NCI-H526 treated with DMSO at 0.1 percent for 48 hours (cell line): ENCODE data around the gene ASB2.

Experiments
- DNase-seq: peaks from one replicate; lab custom pipeline; 2025; lab: John Stamatoyannopoulos, UW

ASB2 gene

DNA sequence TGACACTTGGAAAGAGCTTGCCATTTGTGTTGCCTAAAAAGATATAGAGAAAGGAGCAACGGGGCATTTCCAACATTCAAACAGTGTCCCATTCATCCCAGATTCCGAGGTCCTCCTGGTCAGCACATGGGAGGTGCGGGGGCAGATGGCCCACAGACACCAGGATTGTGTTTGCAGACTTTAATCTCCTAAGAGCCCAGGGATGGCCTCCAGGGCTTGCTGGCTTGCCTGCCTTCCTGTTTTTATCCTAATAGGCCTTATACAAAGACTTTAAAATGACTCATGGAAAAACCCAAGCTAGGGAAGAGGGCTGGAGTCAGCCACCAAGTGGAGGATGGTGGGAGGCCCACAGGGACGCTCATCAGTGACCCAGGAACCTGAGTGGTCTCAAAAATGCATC is 70.7 kb downstream of the ASB2 start:
- DNase-seq: no peak

DNA sequence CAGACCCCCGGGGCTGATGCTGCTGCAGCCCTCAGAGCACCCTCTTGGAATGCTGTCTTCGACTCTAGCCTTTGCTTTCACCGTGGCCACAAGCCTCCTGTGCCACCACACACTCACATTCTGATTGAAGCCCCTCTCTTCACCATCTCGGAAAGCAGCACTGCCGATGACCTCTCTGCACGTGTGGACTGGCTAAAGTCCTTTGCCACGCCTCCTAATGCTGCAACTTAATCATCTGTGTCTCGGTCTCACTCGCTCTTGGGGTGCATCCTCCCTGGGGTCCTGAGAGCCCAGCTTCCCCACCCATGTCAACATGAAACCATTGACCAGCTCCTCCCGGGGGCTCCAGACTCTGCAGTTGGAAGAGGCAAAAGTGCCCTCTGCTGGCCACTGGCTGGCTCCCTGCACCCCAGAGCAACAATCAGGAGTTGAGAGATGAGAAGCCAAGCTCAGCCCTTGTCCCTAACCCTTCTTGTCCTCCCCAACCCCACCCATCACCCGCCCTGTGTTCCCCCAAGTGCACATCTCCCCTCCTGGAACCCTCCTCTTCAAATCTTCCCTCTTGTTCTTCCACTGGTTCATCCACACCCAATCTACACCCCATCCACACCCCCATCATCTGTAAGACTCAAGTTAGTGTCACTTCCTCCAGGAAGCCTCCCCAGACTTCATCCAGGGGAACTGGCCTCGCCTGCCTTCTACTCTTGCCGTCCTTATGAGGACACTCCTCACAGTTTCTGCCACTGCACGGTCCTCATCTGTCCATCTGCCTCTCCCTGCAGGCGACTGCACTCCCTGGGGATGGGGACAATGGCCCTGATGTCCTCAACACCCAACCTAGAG is 72.8 kb downstream of the ASB2 start:
- DNase-seq: no peak

DNA sequence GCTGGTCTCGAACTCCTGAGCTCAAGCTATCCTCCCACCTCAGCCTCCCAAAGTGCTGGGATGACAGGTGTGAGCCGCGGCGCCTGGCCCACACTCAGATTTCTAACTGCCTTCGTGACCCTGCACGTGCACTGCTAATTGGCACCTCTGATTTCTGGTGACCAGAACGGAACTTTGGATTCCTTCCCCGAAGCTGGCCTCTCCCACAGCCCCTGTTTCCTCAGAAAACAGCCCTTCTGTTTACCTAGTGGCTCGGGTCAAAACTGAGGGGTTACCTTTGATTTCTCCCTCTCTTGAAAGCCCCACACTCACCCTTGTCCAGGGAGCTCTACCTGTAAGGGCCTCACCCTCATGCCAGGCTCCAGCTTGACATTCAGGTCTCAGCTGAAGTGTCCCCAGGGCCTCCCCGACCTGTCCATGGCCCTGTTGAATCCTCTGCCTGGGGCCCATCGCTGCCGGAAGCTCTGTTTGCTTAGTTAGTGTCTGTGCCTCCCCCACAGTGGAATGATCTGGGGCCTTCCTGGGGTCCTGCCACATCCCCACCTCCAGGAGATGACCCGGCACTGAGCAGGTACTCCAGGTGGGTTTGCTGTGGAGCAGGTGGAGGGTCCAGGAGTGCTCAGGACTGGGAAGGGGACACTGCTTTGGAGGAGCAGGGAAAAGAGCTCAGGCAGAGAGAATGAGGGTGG is 73.6 kb downstream of the ASB2 start:
- DNase-seq: no peak

DNA sequence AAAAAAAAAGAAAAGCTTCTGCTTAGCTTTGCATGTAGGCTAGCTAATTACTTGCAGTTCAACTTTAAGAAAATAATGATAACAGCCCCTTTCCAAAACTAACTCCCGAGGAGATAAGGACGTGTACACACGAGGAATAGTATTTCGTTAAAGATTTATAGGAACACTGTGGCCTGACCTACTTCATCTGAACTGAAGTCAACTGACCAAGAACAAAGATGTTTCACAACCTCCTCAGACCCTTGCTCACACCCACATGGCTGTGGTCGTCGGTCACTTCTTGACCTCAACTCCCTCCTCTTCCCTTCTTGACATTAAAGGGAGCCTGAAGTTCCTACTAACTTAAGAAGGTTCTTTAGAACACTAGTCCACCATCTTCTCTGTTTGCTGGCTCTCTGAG is 74.6 kb downstream of the ASB2 start:
- no peak for DNase-seq

DNA sequence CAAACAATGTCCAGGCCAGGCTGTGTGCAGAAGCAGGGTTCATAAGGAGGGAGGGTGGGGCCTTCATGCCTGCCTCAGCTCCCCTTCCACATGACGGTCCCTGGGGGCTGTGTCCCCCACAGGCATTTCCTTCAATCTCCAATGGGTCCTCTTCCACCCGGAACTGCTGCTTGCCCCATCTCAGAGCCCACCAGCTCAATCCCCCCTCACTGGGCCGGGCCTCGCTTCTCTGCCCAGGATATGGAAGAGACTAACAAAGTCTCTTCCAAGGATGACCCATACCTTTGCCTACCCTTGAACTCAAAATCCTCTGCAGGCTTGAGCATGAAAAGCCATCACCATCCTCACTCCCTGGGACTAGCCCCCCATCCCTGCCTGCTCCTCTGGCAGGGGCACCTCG is 77.6 kb downstream of the ASB2 start:
- DNase-seq: no peak

DNA sequence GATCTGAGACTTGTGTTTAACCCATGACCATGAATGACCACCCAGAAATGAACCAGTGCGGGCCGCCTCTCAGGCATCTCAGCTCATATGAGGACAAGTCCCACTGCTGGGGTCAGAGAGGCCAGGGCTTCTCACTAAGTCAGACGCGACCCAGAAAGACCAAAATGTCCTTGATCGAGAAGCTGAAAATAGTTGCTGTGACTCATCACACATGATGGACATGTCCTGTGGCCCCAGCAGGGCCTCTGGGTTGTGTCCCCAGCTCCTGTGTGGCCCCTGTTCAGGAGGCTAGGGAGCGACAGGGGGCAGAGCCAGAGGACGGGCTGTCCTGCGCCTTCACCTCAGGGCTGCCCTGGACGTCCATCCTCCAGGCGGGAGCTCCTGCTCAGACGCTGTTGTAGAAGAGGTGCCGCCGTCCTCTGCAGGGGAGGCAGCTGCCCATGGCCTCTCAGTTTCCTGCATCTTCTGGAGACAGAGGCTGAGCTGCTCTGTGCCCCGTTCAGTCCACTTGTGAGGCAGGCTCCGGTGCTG is 78.2 kb downstream of the ASB2 start:
- no peak for DNase-seq

DNA sequence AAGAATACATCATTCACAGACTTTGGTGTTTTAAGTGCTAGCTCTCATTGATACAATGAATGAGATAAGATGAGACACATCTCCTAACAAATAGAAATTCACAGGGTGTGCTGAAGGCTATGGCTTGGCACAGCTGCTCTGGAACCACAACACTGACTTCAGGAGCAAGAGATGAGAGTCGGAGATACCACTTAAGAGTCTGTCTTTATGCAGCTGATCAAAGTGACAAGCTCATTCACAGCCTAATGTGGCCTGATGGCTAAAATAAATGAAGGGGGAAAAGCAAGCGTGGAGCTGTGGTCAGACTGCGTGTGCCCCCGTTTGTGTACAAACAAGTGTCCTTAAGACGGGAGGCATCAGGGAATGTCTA is 78.9 kb downstream of the ASB2 start:
- DNase-seq: no peak

DNA sequence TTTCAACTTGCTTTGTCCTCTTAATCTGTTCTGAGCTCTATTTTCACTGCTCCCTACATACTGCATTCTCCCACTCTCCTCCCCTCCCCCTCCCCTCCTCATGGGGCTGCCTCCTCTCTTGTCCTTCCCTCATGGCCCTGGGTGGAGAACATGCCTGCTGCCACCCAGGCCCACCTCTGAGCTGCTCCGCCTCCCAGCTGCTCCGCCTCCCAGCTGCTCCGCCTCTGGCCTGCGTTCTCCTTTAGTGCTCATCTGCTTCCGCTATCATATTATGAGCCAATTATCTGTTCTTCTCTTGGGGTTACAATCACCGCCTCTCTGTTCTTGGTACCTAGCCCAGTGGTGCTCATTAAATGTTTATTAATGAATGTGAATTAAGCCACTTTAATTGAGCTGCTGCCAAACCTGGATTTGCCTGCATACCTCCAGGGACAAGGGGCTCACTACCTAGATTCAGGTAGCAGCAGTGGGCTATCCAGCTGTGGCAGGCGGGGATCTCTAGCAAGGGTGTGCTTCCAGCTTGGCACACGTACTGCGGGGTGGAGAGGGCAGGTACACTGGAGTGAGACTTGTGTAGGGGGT is 81.3 kb downstream of the ASB2 start:
- DNase-seq: no peak

DNA sequence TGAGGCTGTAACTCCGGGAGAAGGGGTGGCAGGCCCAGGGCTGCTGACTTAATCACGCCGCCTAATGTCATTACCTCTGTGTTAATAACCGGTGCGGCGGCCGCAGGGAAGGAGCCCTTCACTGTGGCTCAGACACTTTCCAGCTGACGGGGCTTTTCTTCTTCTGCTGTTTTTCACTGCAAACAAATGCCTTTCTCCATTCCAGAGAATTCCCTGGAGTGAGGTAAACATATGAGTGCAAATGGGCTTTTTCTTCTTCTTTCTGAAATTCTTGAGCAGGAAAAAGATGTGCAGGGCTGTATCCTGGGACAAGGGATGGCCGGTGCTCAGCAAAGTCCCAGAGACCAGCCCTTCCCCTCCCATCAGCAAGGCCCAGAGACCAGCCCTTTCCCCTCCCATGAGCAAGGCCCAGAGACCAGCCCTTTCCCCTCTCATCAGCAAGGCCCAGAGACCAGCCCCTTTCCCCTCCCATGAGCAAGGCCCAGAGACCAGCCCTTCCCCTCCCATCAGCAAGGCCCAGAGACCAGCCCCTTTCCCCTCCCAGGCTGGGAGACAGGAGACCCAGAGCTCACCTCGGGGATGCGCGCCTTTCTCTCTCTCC is 82.6 kb downstream of the ASB2 start:
- DNase-seq: no peak

DNA sequence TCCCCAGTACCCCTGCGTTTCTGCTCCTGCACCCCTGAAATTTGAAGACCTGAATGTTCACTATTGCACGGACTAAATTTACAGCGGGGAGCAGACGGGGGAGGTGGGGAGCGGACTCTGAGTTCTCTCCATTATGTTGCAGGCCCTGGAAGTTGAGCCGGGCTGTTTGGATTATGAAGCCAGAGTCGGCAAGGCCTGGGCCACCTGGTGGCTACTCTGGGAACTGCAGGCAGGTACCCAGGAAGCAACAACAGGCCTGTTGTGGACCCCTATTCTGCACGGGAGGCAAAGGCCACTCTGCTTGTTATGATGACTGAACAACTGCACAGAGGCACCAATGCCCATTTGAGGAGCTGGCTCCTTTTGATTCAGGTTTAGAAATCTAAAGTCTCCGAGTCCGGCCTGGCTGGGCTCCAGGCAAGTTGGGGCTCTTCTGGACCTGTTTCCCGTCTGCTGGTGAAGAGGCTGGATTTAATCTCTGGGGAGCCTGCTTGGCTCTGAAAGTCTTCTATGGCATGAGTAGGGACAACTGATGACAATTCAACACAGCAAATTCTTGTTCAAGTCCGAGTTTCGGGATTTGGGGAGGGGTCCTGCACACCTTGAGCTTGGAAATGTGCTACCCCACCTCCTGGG is 83.3 kb downstream of the ASB2 start:
- no peak for DNase-seq

DNA sequence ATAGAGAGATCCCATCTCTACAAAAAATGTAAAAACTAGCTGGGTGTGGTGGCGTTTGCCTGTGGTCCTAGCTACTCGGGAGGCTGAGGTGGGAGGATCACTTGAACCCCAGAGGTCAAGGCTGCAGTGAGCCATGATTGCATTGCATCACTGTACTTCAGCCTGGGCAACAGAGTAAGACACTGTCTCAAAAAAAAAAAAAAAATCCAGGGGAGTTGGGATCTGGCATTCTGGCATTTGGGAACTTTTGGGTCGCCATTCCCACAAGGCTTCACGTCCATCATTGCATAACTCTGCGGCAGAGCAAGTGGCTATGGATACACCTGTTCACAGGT is 83.9 kb downstream of the ASB2 start:
- DNase-seq: no peak

DNA sequence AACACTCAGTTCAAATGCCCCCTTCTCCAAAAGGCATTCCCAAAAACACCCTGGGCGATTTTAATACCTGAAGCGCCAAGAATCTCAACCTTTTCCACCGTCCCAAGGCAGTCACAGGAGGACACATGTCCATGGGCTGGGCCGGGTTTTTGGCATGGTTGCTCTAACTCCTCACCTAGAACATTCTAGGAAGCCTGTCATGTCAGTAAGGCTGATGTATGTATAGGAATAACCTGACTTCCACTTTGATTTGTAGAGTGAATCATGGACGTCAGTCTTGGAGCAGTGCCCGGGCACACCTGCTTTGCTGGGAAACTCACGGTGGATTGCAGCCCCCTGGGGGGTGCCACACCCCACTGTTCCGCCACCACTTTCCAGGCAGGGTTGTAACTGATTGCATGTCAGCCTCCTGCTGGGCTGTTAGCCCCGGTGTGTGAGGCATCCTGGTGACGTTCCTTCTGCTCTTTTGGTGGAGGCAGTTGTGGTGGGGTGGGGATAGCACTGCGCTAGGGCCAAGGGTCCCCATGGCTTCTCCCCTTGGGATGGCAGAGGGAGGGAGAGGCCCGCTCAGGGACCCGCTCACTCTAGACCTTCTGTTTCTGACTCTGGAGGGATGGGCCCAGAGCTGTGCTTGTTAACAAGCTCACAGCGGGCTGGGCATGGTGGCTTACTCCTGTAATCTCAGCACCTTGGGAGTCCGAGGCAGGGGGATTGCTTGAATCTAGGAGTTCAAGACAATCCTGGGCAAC is 84.4 kb downstream of the ASB2 start:
- no peak for DNase-seq

DNA sequence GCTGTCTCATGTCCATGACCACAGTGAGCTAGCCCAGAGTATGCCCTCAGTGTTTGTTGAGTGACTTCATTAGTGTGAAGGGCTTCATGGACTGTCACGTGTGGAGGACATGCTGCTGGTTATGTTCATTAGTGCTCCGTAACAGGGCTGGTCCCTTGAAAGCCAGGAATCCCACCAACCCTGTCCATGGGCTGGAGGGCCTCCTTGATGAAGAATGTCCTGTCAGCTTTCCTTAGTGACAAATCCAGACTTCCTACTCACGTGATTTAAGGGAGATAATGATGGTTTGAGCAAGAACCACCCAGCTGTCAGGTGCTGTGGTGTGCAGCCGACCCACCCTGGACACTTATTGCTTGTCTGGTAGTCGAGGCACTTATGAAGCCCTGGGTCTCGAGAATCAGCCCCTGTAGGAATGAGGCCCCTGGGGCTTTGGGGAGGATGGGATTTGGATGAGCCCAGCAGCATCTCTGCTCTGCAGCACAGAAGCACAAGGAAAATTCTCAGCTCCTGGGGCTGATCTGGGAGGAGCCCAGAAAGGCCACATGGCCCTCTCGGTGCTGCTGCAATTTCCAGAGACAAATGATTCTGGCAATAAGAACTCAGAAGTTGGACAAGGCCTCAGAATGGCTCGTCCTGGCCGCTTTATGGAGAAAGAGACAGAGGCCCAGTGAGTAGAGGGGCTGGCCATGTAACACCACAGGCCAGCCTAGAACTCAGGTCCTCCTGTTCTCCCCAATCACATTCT is 86.5 kb downstream of the ASB2 start:
- DNase-seq: no peak

DNA sequence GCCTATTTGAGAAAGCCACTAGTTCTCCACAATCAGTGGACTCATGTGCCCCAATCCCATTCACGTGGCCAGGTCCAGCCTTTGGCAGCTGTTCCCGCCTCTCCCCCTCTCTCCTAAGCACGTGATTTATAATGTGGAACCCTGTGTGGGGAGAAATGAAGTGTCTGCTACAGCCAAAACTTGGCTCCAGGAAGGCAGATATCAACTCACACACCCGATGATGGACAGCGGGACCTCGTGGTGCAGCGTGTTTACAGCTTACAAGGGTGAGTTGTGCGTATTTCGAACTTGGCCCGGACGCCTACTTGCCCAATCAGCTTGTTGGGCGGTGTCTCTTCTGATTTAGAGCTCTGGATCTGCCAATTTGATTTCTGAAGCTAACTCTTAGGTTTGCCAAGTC is 87.4 kb downstream of the ASB2 start:
- DNase-seq: no peak

DNA sequence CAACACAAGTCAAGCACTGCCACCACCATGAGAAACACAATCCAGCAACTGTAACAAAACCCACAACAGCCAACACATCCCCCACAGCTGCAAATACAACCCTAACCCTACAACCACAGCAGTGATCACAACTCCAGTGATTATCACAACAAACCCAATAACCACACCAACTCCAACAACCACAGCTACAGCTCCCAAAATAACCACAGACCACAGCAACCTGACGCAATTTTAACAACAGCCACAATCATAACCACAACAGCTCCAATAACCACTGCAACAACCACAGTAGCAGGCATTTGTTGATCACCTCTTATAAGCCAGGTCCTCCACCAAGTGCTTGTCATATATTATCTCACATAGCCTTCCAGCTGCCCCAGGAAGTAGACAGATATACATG is 91.4 kb downstream of the ASB2 start:
- no peak for DNase-seq
